Breast epithelium (tissue), 4 donors: ENCODE data around the gene CSMD2. TPM values are rescaled to one million over a fixed set of nuclear protein-coding genes. Genes with fewer than 3 reads are reported as not detected.

ENCODE experiments used
- DNase-seq, 2 donors: peaks; one replicate each; pipeline ENCODE4 v3.0.0-alpha.2; 2019; ENCODE audit warnings: low spot score in 2 of 2
- H3K27ac ChIP-seq, 2 donors: fragments of 200-600 bp; sonication (generic) in 1 of 2; one replicate each; pipeline ENCODE4 v1.5.1; 2016 to 2019; ENCODE audit warnings: mild to moderate bottlenecking in 1 of 2
- H3K27me3 ChIP-seq, 2 donors: fragments of 200-600 bp; sonication (generic) in 1 of 2; one replicate each; pipeline versions ENCODE4 v1.5.1 to v1.6.0; 2017 to 2019; ENCODE audit warnings: control low read depth in 1 of 2, mild to moderate bottlenecking in 1 of 2
- H3K36me3 ChIP-seq: fragments of 200-600 bp; one replicate; pipeline ENCODE4 v1.5.1; 2019
- H3K4me1 ChIP-seq, 2 donors: fragments of 200-600 bp; sonication (generic); one replicate each; pipeline ENCODE4 v1.5.1; 2016 to 2019; ENCODE audit warnings: control low read depth in 1 of 2
- H3K4me3 ChIP-seq, 3 donors: fragments of 200-600 bp; sonication (generic); 1 replicate in 2 of 3; 2 replicates in 1 of 3; pipeline ENCODE4 v1.5.1; 2016 to 2019; ENCODE audit warnings: mild to moderate bottlenecking in 3 of 3, moderate library complexity in 2 of 3
- H3K9me3 ChIP-seq, 2 donors: fragments of 200-600 bp; sonication (generic) in 1 of 2; one replicate each; pipeline ENCODE4 v1.5.1; 2016 to 2019; ENCODE audit warnings: control low read depth in 1 of 2
- POLR2A ChIP-seq: fragments of 450-650 bp; IDR thresholded peaks from one replicate; pipeline ENCODE4 v1.6.1; 2016; ENCODE audit warnings: antibody characterized with exemption, mild to moderate bottlenecking, moderate library complexity
- POLR2AphosphoS5 ChIP-seq, 3 donors: sonication (generic); formaldehyde crosslinking; IDR thresholded peaks; one replicate each; pipeline ENCODE4 v1.6.1; 2017; ENCODE audit warnings: antibody characterized with exemption in 3 of 3
- intact Hi-C: fragments of 100-400 bp; cut with DNase I; formaldehyde crosslinking; loops from one replicate; pipeline ENCODE4 v1.15.1; 2023; ENCODE audit warnings: low total_unique reads
- total RNA-seq, 3 donors: library from RNA; depleted of rRNA; stranded (reverse); fragments of >200 nt; gene quantifications; one replicate each; pipeline ENCODE4 v1.1.0, GENCODE V29; 2016
- TF ChIP-seq, protein P1 (sequence below), 3 donors: fragments of 450-650 bp; IDR thresholded peaks; one replicate each; pipeline ENCODE4 v1.5.1; 2016 to 2017; ENCODE audit warnings: antibody characterized with exemption in 3 of 3, mild to moderate bottlenecking in 3 of 3, moderate library complexity in 3 of 3

Gene CSMD2
- total RNA-seq, 3 donors from 2014 or later, result 0.33 to 2.6 (median 0.44) TPM

DNA sequence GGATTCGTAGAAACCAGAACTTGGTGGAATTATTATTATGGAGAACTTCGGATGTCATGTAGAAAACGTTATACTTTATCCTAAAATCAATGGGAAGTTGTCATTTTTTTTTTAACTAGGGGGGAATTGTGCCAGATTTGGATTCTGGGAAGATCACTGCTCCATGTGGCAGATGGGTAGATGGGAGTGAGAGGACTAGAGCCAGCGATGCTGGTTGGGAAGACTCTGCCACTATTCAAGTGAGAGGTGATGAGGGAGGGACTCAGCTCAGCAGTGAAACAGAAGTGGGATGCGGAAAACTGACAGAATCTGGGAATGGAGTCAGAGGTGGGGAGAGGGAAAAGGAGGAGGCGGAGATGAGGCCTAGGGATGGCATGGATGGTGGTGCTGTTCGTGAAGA, 382.3 kb downstream of the CSMD2 start:
- TF ChIP-seq POLR2AphosphoS5 (IDR thresholded peaks at IDR 0.05) (no peak), POLR2A (no peak)
- TF ChIP-seq, protein P1, sequence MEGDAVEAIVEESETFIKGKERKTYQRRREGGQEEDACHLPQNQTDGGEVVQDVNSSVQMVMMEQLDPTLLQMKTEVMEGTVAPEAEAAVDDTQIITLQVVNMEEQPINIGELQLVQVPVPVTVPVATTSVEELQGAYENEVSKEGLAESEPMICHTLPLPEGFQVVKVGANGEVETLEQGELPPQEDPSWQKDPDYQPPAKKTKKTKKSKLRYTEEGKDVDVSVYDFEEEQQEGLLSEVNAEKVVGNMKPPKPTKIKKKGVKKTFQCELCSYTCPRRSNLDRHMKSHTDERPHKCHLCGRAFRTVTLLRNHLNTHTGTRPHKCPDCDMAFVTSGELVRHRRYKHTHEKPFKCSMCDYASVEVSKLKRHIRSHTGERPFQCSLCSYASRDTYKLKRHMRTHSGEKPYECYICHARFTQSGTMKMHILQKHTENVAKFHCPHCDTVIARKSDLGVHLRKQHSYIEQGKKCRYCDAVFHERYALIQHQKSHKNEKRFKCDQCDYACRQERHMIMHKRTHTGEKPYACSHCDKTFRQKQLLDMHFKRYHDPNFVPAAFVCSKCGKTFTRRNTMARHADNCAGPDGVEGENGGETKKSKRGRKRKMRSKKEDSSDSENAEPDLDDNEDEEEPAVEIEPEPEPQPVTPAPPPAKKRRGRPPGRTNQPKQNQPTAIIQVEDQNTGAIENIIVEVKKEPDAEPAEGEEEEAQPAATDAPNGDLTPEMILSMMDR (IDR thresholded peaks at IDR 0.05), result no peak
- Histone ChIP-seq H3K4me1 (no peaks in the 10 kb centered on the region), H3K27ac (no peak overlapping the region), H3K36me3 (no peaks in the 10 kb centered on the region), H3K9me3 (no peaks in the 10 kb centered on the region), H3K27me3 (peaks cover 0 to 9% of the 10 kb centered on the region in 2 donors), H3K4me3 (no peak overlapping the region)
- intact Hi-C loops, result no loop called here
- no peak for DNase-seq

DNA sequence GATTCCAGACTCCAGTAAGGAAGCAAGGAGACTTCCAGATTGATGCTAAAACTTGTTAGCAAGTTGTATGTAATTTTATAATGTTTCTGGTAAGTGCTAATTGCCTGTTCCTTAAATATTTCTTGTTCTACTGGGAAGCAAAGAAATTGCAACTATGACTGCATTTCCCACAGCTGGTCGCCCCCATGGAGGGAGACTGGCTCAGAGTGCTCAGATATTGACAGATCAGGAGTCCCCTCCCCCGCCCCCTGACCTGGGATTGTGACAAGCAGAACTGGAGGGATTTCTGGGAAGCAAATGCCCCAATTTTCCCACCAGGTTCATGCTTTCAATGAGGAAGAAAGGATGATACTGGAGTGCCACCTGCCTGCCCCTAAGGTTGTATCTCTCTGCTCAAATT, 383.4 kb downstream of the CSMD2 start:
- no peak overlapping the region for H3K27ac ChIP-seq
- H3K36me3 ChIP-seq, result no peaks in the 10 kb centered on the region
- no peak overlapping the region for H3K4me3 ChIP-seq
- H3K4me1 ChIP-seq, result no peaks in the 10 kb centered on the region
- intact Hi-C loops, result no loop called here
- H3K9me3 ChIP-seq, result no peaks in the 10 kb centered on the region
- no peak for DNase-seq
- H3K27me3 ChIP-seq, result peaks cover 0 to 9% of the 10 kb centered on the region in 2 donors
- TF ChIP-seq POLR2AphosphoS5 (IDR thresholded peaks at IDR 0.05) (no peak), POLR2A (no peak)
- TF ChIP-seq, protein P1 (IDR thresholded peaks at IDR 0.05), result no peak

DNA sequence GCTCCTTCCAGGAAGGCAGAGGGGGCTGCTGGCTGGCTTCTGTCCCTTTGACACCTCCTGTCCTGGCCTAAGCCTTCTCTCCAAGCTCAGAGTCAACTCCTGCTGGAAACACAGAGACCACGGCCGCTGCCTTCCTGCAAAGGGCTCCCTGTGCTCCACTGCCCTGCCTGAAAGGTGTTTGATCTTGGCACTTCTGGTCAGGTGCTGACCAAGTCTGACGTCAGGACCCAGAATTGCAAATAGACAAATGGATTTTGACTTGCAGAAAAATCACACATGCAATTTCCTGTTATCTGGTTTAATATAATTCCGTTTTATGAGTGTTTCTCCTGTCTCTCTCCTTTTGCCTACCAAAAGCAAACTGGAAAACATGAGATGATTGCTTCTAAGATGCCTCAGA, 387.7 kb downstream of the CSMD2 start:
- intact Hi-C loops, result no loop called here

DNA sequence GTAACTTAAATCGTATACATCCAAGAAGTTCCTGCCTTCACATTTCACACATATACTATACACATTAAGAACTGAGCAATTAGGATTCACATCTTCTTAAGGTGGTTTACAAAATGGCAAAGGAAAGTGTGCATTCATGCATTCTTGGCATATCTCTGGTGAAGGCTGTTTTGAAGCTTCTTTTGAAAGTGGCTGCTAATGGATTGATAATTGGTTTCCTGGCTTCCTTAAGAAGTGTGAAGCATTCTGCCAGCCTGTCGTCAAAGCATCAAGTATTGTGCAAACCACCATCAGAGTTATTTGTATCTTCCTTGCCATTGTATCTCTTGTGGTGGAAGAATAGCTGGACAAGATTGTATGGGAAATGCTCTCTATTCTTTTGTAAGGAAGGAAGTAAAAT, 396.2 kb downstream of the CSMD2 start:
- no peak for TF ChIP-seq POLR2A
- TF ChIP-seq, protein P1 (IDR thresholded peaks at IDR 0.05), result no peak
- TF ChIP-seq POLR2AphosphoS5 (IDR thresholded peaks at IDR 0.05), result no peak
- no peak overlapping the region for H3K4me3 ChIP-seq
- no peaks in the 10 kb centered on the region for H3K27me3 ChIP-seq
- DNase-seq, result no peak
- H3K27ac ChIP-seq, result no peak overlapping the region
- intact Hi-C loops, result no loop called here
- H3K9me3 ChIP-seq, result no peaks in the 10 kb centered on the region
- no peaks in the 10 kb centered on the region for H3K36me3 ChIP-seq
- H3K4me1 ChIP-seq, result no peaks in the 10 kb centered on the region

More for the DNA sequence above, 387.7 kb downstream of the CSMD2 start:
- no peak for DNase-seq
- TF ChIP-seq POLR2A, result no peak
- no peaks in the 10 kb centered on the region for H3K4me1 ChIP-seq
- H3K9me3 ChIP-seq, result no peaks in the 10 kb centered on the region
- H3K27me3 ChIP-seq, result peaks cover 0 to 9% of the 10 kb centered on the region in 2 donors
- H3K36me3 ChIP-seq, result no peaks in the 10 kb centered on the region
- H3K4me3 ChIP-seq, result no peak overlapping the region
- H3K27ac ChIP-seq, result no peak overlapping the region

DNA sequence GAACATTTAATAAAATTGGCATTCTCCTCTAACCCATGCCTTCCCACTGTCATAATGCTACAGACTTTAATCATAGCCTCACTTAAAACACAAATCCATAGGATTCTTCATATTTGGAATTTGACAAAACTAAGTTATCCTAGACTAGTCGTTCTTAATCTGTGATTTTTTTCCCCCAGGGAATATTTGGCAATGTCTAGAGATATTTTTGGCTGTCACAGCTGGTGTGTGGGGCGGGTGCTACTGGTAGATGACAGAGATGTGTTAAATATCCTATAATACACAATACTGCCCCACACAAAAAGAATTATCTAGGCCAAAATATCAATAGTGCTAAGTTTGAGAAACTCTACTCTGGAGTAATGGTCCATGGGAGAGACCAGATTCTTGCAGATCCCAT, 396.9 kb downstream of the CSMD2 start:
- no peaks in the 10 kb centered on the region for H3K4me1 ChIP-seq
- no peak for DNase-seq
- no peak overlapping the region for H3K4me3 ChIP-seq
- no peaks in the 10 kb centered on the region for H3K27me3 ChIP-seq
- no peaks in the 10 kb centered on the region for H3K9me3 ChIP-seq
- H3K27ac ChIP-seq, result no peak overlapping the region
- H3K36me3 ChIP-seq, result no peaks in the 10 kb centered on the region
- intact Hi-C loops, result no loop called here
- TF ChIP-seq POLR2AphosphoS5 (IDR thresholded peaks at IDR 0.05) (no peak), POLR2A (no peak)
- TF ChIP-seq, protein P1 (IDR thresholded peaks at IDR 0.05), result no peak

DNA sequence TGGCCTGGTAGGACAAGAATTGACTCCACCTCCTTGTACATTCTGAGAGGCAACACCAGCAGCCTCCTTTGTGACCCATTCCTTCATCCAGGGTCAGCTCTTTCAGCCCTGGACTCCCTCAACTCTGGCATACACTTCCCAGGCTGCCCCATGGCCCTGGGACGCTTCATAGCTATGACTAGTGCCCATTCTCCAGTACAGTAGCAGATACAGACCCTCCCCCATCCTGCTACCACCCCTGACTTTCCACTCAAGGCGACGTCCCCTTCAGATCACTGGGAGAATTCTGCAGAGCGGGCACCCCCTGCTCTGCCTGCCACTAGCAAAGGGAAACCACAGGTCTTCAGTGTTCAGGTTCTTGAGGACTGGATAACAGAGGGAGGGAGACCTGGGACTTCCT, 400.9 kb downstream of the CSMD2 start:
- TF ChIP-seq POLR2AphosphoS5 (IDR thresholded peaks at IDR 0.05) (no peak), POLR2A (no peak)
- TF ChIP-seq, protein P1 (IDR thresholded peaks at IDR 0.05), result no peak
- no peak overlapping the region for H3K4me3 ChIP-seq
- intact Hi-C loops, result no loop called here
- H3K27me3 ChIP-seq, result no peaks in the 10 kb centered on the region
- H3K27ac ChIP-seq, result no peak overlapping the region
- H3K4me1 ChIP-seq, result no peaks in the 10 kb centered on the region
- DNase-seq, result no peak
- H3K36me3 ChIP-seq, result no peaks in the 10 kb centered on the region
- no peaks in the 10 kb centered on the region for H3K9me3 ChIP-seq
